Erythroblast (primary cell): ENCODE data around the gene ASIC5.

Source experiments
- DNase-seq, 2 experiments: peaks; one replicate each; lab custom pipeline; 2025; lab: John Stamatoyannopoulos, UW
- GATA1 ChIP-seq: IDR thresholded peaks from 2 replicates; pipeline ENCODE4 v1.6.1; 2011; ENCODE audit warnings: low read depth, mild to moderate bottlenecking, control low read depth, low read length, moderate library complexity
- POLR2A ChIP-seq: IDR thresholded peaks from 2 replicates; pipeline ENCODE4 v1.6.1; 2011; ENCODE audit warnings: mild to moderate bottlenecking, low read length

ASIC5 gene

GRCh38 chr4:155853189-155853588 lies 12.9 kb downstream of the ASIC5 start:
- no peak for DNase-seq
- TF ChIP-seq POLR2A (no peak), GATA1 (no peak)

GRCh38 chr4:155849042-155849441 lies 17.0 kb downstream of the ASIC5 start:
- no peak for DNase-seq
- no peak for TF ChIP-seq POLR2A

- DNase-seq: no peak
- TF ChIP-seq GATA1 (no peak), POLR2A (no peak)
These were observed 19.1 kb downstream of the ASIC5 start for GRCh38 chr4:155846929-155847328.

- TF ChIP-seq POLR2A (no peak), GATA1 (no peak)
- no peak for DNase-seq
These were observed 24.0 kb downstream of the ASIC5 start for GRCh38 chr4:155842080-155842479.

- DNase-seq: no peak
- no peak for TF ChIP-seq GATA1
- no peak for TF ChIP-seq POLR2A
These were observed 28.8 kb downstream of the ASIC5 start for GRCh38 chr4:155837203-155837796.

- no peak for TF ChIP-seq GATA1
- TF ChIP-seq POLR2A: no peak
- DNase-seq: no peak
These were observed 33.4 kb downstream of the ASIC5 start for GRCh38 chr4:155832664-155833063.

- TF ChIP-seq GATA1 (no peak), POLR2A (no peak)
- no peak for DNase-seq
These were observed 37.4 kb downstream of the ASIC5 start for GRCh38 chr4:155828628-155829027.

GRCh38 chr4:155822572-155822971 lies 43.5 kb downstream of the ASIC5 start:
- DNase-seq: no peak
- TF ChIP-seq GATA1 (no peak), POLR2A (no peak)

- no peak for DNase-seq
- TF ChIP-seq GATA1 (no peak), POLR2A (no peak)
These were observed 45.1 kb downstream of the ASIC5 start for GRCh38 chr4:155820887-155821518.

GRCh38 chr4:155819066-155819465 lies 47.0 kb downstream of the ASIC5 start:
- TF ChIP-seq POLR2A: no peak
- no peak for DNase-seq

GRCh38 chr4:155818639-155819038 lies 47.4 kb downstream of the ASIC5 start:
- TF ChIP-seq GATA1 (no peak), POLR2A (no peak)
- DNase-seq: no peak

- TF ChIP-seq POLR2A: no peak
- no peak for TF ChIP-seq GATA1
These were observed 55.0 kb downstream of the ASIC5 start for GRCh38 chr4:155811083-155811482.

GRCh38 chr4:155809835-155810234 lies 56.2 kb downstream of the ASIC5 start:
- TF ChIP-seq GATA1 (no peak), POLR2A (no peak)
- DNase-seq: peak; percentile 38 to 47

More at GRCh38 chr4:155811083-155811482, 55.0 kb downstream of the ASIC5 start:
- DNase-seq: no peak

- DNase-seq: no peak
- TF ChIP-seq POLR2A: no peak
- TF ChIP-seq GATA1: no peak
These were observed 59.1 kb downstream of the ASIC5 start for GRCh38 chr4:155807021-155807420.

- DNase-seq: no peak
- TF ChIP-seq POLR2A (no peak), GATA1 (no peak)
These were observed 61.1 kb downstream of the ASIC5 start for GRCh38 chr4:155805016-155805415.
